HepG2 (cell line): ENCODE measurements around the gene SRSF7. TPM values are rescaled to one million over a fixed set of nuclear protein-coding genes. Genes with fewer than 3 reads are reported as not detected.

Experiments used
- ATAC-seq: fragments of 200-7000 bp; cut with Tn5 transposase; 3 replicates; pipeline ENCODE4 v1.9.1; 2020; ENCODE audit warnings: mild to moderate bottlenecking, moderate library complexity
- BruUV-seq: library from RNA; stranded (reverse); fragments of 400-500 nt; replicated peaks from 2 replicates; lab custom pipeline; 2021; lab: Mats Ljungman, UMichigan
- CTCF ChIA-PET: fragments of 300-600 bp; formaldehyde crosslinking; extraction: SDS; loops from one replicate; lab custom pipeline; 2021; ENCODE audit warnings: low total read pairs, inconsistent platforms, low intra/inter-chr PET ratio; lab: Yijun Ruan, JAX
- POLR2A ChIA-PET: fragments of 350-600 bp; sonication (Branson Sonifier 250); formaldehyde crosslinking; loops from one replicate; lab custom pipeline; 2020; ENCODE audit warnings: antibody characterized with exemption, inconsistent platforms; lab: Yijun Ruan, JAX
- DNase-seq: peaks from one replicate; pipeline ENCODE4 v3.0.0-alpha.2; 2015; ENCODE audit warnings: low spot score
- FAIRE-seq: peaks from 3 replicates; lab custom pipeline; 2011; peaks lifted over from hg19 to GRCh38; lab: Jason Lieb, UNC
- H2AFZ ChIP-seq: one replicate; pipeline ENCODE4 v1.6.1; 2011; ENCODE audit warnings: low read length, inconsistent platforms
- H3K27ac ChIP-seq: fragments of 300-600 bp; 3 replicates; pipeline ENCODE4 v1.8.0; 2011; ENCODE audit warnings: mixed run types, mild to moderate bottlenecking, mixed read lengths, low read length, inconsistent platforms; ENCODE audit not compliant: insufficient read depth; ENCODE audit errors: extremely low read length
- H3K27me3 ChIP-seq, 2 experiments: fragments of 200-600 bp in 1 of 2; 2 replicates in 1 of 2; 3 replicates in 1 of 2; pipeline versions ENCODE4 v1.6.0 to v1.8.0; 2011; ENCODE audit warnings: low read length in 2 of 2, mild to moderate bottlenecking in 2 of 2, moderate library complexity in 2 of 2, inconsistent platforms in 1 of 2; ENCODE audit not compliant: insufficient read depth in 2 of 2, control insufficient read depth in 1 of 2
- H3K36me3 ChIP-seq, 2 experiments: fragments of 200-600 bp in 1 of 2; replicated peaks in 1 of 2; 2 replicates in 1 of 2; 3 replicates in 1 of 2; pipeline versions ENCODE4 v1.5.1 to v1.8.0; 2011; ENCODE audit warnings: low read length in 2 of 2, inconsistent platforms in 1 of 2; ENCODE audit not compliant: insufficient read depth in 2 of 2, control insufficient read depth in 1 of 2
- H3K4me1 ChIP-seq: 2 replicates; pipeline ENCODE4 v1.5.1; 2012; ENCODE audit warnings: low read length, inconsistent platforms; ENCODE audit not compliant: insufficient read depth
- H3K4me2 ChIP-seq: 2 replicates; pipeline ENCODE4 v1.6.0; 2011; ENCODE audit warnings: low read depth, low read length, inconsistent platforms
- H3K4me3 ChIP-seq, 3 experiments: fragments of 200-600 bp in 1 of 3; sonication (generic), shearing (Covaris generic) in 1 of 3; replicated peaks in 1 of 3; 2 replicates each; pipeline ENCODE4 v1.5.1; 2011 to 2016; ENCODE audit warnings: low read length in 3 of 3, inconsistent platforms in 2 of 3, low read depth in 2 of 3, mild to moderate bottlenecking in 2 of 3, control low read depth in 1 of 3, mixed read lengths in 1 of 3; ENCODE audit not compliant: insufficient read depth in 1 of 3
- H3K79me2 ChIP-seq: one replicate; pipeline ENCODE4 v1.6.1; 2011; ENCODE audit warnings: low read length, inconsistent platforms; ENCODE audit not compliant: insufficient read depth
- H3K9ac ChIP-seq: 2 replicates; pipeline ENCODE4 v1.6.0; 2011; ENCODE audit warnings: mild to moderate bottlenecking, low read depth, low read length, inconsistent platforms; ENCODE audit not compliant: insufficient read depth
- H3K9me3 ChIP-seq: 2 replicates; pipeline ENCODE4 v1.5.1; 2012; ENCODE audit warnings: mild to moderate bottlenecking, low read length
- H4K20me1 ChIP-seq: 2 replicates; pipeline ENCODE4 v1.6.0; 2011; ENCODE audit warnings: inconsistent platforms, mild to moderate bottlenecking, low read length, moderate library complexity; ENCODE audit not compliant: insufficient read depth
- CTCF ChIP-seq: sonication (generic); formaldehyde crosslinking; IDR thresholded peaks from 2 replicates; pipeline ENCODE4 v1.5.0; 2020; ENCODE audit warnings: mild to moderate bottlenecking, missing genetic modification reagents, moderate library complexity
- E2F5 ChIP-seq: sonication (generic); formaldehyde crosslinking; conservative IDR thresholded peaks from 2 replicates; pipeline ENCODE4 v1.4.0; 2020; ENCODE audit warnings: missing genetic modification reagents
- ELF3 ChIP-seq: IDR thresholded peaks from 2 replicates; pipeline ENCODE4 v1.6.1; 2016; ENCODE audit warnings: missing genetic modification reagents, missing compliant biosample characterization
- FOXA1 ChIP-seq, 2 experiments: fragments of 450-650 bp in 1 of 2; sonication (generic) in 1 of 2; formaldehyde crosslinking in 1 of 2; IDR thresholded peaks; 2 replicates each; pipeline versions ENCODE4 v1.4.0 to v1.6.1; 2016 to 2020; ENCODE audit warnings: missing genetic modification reagents in 1 of 2
- MAFF ChIP-seq: IDR thresholded peaks from 2 replicates; pipeline ENCODE4 v1.6.1; 2011; ENCODE audit warnings: low read depth, low read length, improper control_type of control experiment
- MTA3 ChIP-seq: sonication (generic); formaldehyde crosslinking; IDR thresholded peaks from 2 replicates; pipeline ENCODE4 v1.4.0; 2020; ENCODE audit warnings: missing genetic modification reagents
- WGBS: methylation state at CpG from one replicate; pipeline ENCODE4 v1.1.6; 2017; ENCODE audit warnings: low lambda C conversion rate; 5-methylcytosine and 5-hydroxymethylcytosine counted together
- in situ Hi-C: cut with HindIII; loops from 2 replicates; pipeline ENCODE4 v1.10.0; 2017; ENCODE audit warnings: low pct_unique_long_range_greater_than_20kb; ENCODE audit not compliant: extremely low pct_ligation_motif_present
- intact Hi-C: fragments of 100-400 bp; cut with micrococcal nuclease; formaldehyde crosslinking; loops from one replicate; pipeline ENCODE4 v1.10.0; 2022; ENCODE audit not compliant: unreplicated experiment
- polyA plus RNA-seq, 8 experiments: library from polyadenylated mRNA; depleted of rRNA in 3 of 8; stranded (reverse) in 7 of 8; unstranded in 1 of 8; fragments of >200 nt; fragmentation: Illumina TruSeq in 4 of 8; extraction: Trizol in 4 of 8; gene quantifications; 2 replicates each; pipeline versions ENCODE4 v1.2.1 to v1.2.3, GENCODE V29; 2011 to 2016; ENCODE audit warnings: low read depth in 4 of 8, missing spikeins in 1 of 8, mixed read lengths in 1 of 8; ENCODE audit not compliant: insufficient read depth in 1 of 8
- total RNA-seq, 5 experiments: library from RNA; depleted of rRNA; stranded (reverse); fragments of >200 nt; fragmentation: Illumina TruSeq; extraction: Trizol; gene quantifications; 2 replicates each; pipeline ENCODE4 v1.2.3, GENCODE V29; 2016; ENCODE audit warnings: low read depth in 1 of 5
- TF ChIP-seq, protein P1 (sequence below): fragments of 450-650 bp; IDR thresholded peaks from 2 replicates; pipeline ENCODE4 v1.6.1; 2016
- TF ChIP-seq, protein P2 (sequence below): sonication (generic); formaldehyde crosslinking; IDR thresholded peaks from 2 replicates; pipeline ENCODE4 v1.5.1; 2020; ENCODE audit warnings: missing genetic modification reagents, mild to moderate bottlenecking, borderline replicate concordance
- TF ChIP-seq, protein P3 (sequence below): sonication (generic); formaldehyde crosslinking; IDR thresholded peaks from 2 replicates; pipeline ENCODE4 v1.4.0; 2020; ENCODE audit warnings: missing genetic modification reagents, mild to moderate bottlenecking, borderline replicate concordance

SRSF7 gene
- total and polyA plus RNA-seq, 2 of the 13 experiments (the other 11 are each of a cell fraction or from before 2014, with no cell fraction given) = 172 to 275 TPM

- Histone ChIP-seq H3K4me1 (peaks cover 16% of the 10 kb centered on the region), H3K9me3 (no peaks in the 10 kb centered on the region), H2AFZ (no peak overlapping the region), H3K9ac (no peak overlapping the region), H3K36me3 (peaks cover 7 to 39% of the 10 kb centered on the region in 2 experiments; a peak in 3 of 5 replicates), H3K4me3 (no peak overlapping the region), H3K79me2 (peaks cover 4% of the 10 kb centered on the region), H4K20me1 (no peaks in the 10 kb centered on the region), H3K27me3 (no peaks in the 10 kb centered on the region), H3K4me2 (no peak overlapping the region), H3K27ac (no peak overlapping the region)
- ATAC-seq (no peak), FAIRE-seq (no peak), DNase-seq (no peak)
- ChIA-PET POLR2A (no interaction called here), CTCF (no interaction called here)
- intact Hi-C loops (no loop called here), in situ Hi-C loops (no loop called here)
- 98% methylated on average over 4 of the region's 4 CpGs for WGBS
- TF ChIP-seq, protein P1, sequence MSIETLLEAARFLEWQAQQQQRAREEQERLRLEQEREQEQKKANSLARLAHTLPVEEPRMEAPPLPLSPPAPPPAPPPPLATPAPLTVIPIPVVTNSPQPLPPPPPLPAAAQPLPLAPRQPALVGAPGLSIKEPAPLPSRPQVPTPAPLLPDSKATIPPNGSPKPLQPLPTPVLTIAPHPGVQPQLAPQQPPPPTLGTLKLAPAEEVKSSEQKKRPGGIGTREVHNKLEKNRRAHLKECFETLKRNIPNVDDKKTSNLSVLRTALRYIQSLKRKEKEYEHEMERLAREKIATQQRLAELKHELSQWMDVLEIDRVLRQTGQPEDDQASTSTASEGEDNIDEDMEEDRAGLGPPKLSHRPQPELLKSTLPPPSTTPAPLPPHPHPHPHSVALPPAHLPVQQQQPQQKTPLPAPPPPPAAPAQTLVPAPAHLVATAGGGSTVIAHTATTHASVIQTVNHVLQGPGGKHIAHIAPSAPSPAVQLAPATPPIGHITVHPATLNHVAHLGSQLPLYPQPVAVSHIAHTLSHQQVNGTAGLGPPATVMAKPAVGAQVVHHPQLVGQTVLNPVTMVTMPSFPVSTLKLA = no peak
- no peak for TF ChIP-seq E2F5 (CRISPR knock-in tag)
- no TSS peak for BruUV-seq
Observed at GRCh38 chr2:38718601-38719000, 32.6 kb downstream of the SRSF7 start.

DNA sequence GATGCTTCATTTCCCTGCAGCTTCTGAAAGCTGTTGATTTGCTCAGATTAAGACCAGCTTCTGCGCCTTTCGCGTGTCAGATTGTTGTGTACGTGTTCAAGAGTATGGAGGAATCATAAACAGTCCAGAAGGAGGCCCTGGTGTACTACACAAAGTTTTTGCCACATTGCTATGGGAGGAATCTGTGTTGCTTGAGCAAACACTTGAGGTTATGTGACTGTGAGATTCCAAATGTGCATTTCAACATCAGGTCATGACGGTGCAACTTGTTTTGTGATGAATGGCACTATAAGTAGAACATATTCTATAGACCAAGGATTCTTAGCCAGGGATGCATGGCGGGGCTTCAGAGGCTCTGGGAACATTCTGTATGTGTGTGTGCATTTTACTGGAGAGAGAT, 35.0 kb downstream of the SRSF7 start:
- in situ Hi-C loops = no loop called here
- ATAC-seq = peak; percentile 71
- TF ChIP-seq ELF3 (CRISPR knock-in tag) (no peak), MTA3 (no peak), MAFF (0 out of 2 replicates have a peak, but pooled peaks have one; percentile 0), CTCF (CRISPR knock-in tag) (peak; percentile 19; the same call in 1 of the 2 replicates), FOXA1 (IDR thresholded peaks at IDR 0.05) (no peak), FOXA1 (CRISPR knock-in tag; IDR thresholded peaks at IDR 0.05) (0 out of 2 replicates have a peak, but pooled peaks have one; percentile 20)
- TF ChIP-seq, protein P2, sequence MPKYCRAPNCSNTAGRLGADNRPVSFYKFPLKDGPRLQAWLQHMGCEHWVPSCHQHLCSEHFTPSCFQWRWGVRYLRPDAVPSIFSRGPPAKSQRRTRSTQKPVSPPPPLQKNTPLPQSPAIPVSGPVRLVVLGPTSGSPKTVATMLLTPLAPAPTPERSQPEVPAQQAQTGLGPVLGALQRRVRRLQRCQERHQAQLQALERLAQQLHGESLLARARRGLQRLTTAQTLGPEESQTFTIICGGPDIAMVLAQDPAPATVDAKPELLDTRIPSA = no peak
- TF ChIP-seq, protein P3, sequence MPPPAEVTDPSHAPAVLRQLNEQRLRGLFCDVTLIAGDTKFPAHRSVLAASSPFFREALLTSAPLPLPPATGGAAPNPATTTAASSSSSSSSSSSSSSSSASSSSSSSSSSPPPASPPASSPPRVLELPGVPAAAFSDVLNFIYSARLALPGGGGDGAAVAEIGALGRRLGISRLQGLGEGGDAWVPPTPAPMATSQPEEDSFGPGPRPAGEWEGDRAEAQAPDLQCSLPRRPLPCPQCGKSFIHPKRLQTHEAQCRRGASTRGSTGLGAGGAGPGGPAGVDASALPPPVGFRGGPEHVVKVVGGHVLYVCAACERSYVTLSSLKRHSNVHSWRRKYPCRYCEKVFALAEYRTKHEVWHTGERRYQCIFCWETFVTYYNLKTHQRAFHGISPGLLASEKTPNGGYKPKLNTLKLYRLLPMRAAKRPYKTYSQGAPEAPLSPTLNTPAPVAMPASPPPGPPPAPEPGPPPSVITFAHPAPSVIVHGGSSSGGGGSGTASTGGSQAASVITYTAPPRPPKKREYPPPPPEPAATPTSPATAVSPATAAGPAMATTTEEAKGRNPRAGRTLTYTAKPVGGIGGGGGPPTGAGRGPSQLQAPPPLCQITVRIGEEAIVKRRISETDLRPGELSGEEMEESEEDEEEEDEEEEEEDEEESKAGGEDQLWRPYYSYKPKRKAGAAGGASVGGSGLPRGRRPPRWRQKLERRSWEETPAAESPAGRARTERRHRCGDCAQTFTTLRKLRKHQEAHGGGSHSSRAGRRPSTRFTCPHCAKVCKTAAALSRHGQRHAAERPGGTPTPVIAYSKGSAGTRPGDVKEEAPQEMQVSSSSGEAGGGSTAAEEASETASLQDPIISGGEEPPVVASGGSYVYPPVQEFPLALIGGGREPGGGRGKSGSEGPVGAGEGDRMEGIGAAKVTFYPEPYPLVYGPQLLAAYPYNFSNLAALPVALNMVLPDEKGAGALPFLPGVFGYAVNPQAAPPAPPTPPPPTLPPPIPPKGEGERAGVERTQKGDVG = no peak

More for the DNA sequence above, 35.0 kb downstream of the SRSF7 start:
- H3K4me1 ChIP-seq = peaks cover 16% of the 10 kb centered on the region
- CTCF ChIA-PET = interaction anchor here (0.8 kb wide), 1 partner anchor 9 kb away, joined by 3 read pairs; no protein-coding TSS in a partner anchor
- intact Hi-C loops = no loop called here
- peaks cover 4% of the 10 kb centered on the region for H3K79me2 ChIP-seq
- no peak overlapping the region for H2AFZ ChIP-seq
- no peaks in the 10 kb centered on the region for H3K9me3 ChIP-seq
- no peak overlapping the region for H3K4me2 ChIP-seq
- H4K20me1 ChIP-seq = no peaks in the 10 kb centered on the region
- H3K36me3 ChIP-seq = peaks cover 12 to 48% of the 10 kb centered on the region in 2 experiments
- no peak overlapping the region for H3K27ac ChIP-seq
- BruUV-seq = no TSS peak
- POLR2A ChIA-PET = no interaction called here
- H3K4me3 ChIP-seq = no peak overlapping the region
- FAIRE-seq (peak; percentile 63), DNase-seq (peak; percentile 83)
- no peaks in the 10 kb centered on the region for H3K27me3 ChIP-seq
- WGBS = 74% methylated on average over 6 of the region's 6 CpGs
- H3K9ac ChIP-seq = no peak overlapping the region
